Measurements from ENCODE around the gene ILRUN. TPM values are rescaled to one million over a fixed set of nuclear protein-coding genes. Genes with fewer than 3 reads are reported as not detected.

The ILRUN gene
- total RNA-seq, 1 donor from 2014 or later: 56.3 TPM

DNA sequence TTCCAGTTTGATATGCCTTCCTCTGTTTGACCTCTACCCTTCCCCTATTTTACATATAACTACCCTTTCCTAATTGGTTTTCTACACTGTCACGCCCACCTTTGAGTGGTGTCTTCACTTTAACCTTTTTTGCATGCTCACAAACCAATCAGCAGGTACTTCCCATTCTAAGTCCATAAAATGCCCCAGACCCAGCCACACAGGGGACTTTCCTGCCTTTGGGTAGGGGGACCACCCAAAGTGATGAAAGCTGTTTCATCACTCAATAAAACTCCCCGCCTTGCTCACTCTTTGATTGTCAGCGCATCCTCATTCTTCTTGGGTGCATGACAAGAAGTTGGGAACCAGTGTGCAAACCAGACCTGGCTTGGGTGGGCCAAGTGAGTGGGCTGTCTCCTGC is 40.3 kb upstream of the ILRUN start:
- TF ChIP-seq, protein P1, sequence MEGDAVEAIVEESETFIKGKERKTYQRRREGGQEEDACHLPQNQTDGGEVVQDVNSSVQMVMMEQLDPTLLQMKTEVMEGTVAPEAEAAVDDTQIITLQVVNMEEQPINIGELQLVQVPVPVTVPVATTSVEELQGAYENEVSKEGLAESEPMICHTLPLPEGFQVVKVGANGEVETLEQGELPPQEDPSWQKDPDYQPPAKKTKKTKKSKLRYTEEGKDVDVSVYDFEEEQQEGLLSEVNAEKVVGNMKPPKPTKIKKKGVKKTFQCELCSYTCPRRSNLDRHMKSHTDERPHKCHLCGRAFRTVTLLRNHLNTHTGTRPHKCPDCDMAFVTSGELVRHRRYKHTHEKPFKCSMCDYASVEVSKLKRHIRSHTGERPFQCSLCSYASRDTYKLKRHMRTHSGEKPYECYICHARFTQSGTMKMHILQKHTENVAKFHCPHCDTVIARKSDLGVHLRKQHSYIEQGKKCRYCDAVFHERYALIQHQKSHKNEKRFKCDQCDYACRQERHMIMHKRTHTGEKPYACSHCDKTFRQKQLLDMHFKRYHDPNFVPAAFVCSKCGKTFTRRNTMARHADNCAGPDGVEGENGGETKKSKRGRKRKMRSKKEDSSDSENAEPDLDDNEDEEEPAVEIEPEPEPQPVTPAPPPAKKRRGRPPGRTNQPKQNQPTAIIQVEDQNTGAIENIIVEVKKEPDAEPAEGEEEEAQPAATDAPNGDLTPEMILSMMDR (IDR thresholded peaks at IDR 0.05; ENCODE audit: unreplicated experiment): no peak
- no peak overlapping the region for H3K4me3 Mint-ChIP-seq (ENCODE audit: low read depth)
- peaks cover 2% of the 10 kb centered on the region for H3K4me1 Mint-ChIP-seq (ENCODE audit: low read depth)
- no peak for DNase-seq (ENCODE audit: low spot score, unreplicated experiment)
- H3K36me3 Mint-ChIP-seq (ENCODE audit: insufficient read depth): no peaks in the 10 kb centered on the region
- H3K27ac Mint-ChIP-seq: no peak overlapping the region
- H3K27me3 Mint-ChIP-seq: no peaks in the 10 kb centered on the region
- no peaks in the 10 kb centered on the region for H3K9me3 Mint-ChIP-seq (ENCODE audit: low read depth)

DNA sequence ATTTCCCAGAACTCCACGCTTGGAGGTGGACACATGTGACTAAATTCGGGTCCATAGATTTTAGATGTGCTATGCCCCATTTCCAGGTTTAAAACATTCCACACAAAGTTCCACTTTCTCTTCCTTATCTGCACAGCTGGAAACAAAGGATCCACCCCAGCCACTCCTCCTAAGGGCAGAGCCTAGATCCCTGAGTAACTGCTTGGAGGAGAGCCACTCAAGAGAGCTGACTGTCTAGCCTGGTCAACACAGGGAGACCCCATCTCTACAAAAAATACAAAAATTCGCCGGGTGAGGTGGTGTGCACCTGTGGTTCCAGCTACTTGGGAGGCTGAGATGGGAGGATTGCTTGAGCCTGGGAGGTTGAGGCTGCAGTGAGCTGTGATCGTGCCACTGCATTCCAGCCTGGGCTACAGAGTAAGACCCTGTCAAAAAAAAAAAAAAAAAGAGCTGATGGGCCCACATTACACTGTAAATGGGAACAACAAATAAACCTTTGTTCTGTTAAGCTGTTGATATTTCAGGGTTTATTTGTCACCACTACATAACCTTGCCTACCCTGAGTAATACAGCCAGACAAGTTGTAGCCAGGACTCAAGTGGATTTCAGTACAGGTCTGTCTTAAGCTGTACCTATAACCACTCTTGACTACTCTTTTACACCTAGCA is 35.0 kb upstream of the ILRUN start:
- TF ChIP-seq, protein P1 (IDR thresholded peaks at IDR 0.05; ENCODE audit: unreplicated experiment): no peak
- H3K36me3 Mint-ChIP-seq (ENCODE audit: insufficient read depth): no peaks in the 10 kb centered on the region
- H3K4me3 Mint-ChIP-seq (ENCODE audit: low read depth): no peak overlapping the region
- DNase-seq (ENCODE audit: low spot score, unreplicated experiment): no peak
- H3K27me3 Mint-ChIP-seq: no peaks in the 10 kb centered on the region
- H3K9me3 Mint-ChIP-seq (ENCODE audit: low read depth): no peaks in the 10 kb centered on the region
- H3K4me1 Mint-ChIP-seq (ENCODE audit: low read depth): peaks cover 2% of the 10 kb centered on the region
- H3K27ac Mint-ChIP-seq: no peak overlapping the region

DNA sequence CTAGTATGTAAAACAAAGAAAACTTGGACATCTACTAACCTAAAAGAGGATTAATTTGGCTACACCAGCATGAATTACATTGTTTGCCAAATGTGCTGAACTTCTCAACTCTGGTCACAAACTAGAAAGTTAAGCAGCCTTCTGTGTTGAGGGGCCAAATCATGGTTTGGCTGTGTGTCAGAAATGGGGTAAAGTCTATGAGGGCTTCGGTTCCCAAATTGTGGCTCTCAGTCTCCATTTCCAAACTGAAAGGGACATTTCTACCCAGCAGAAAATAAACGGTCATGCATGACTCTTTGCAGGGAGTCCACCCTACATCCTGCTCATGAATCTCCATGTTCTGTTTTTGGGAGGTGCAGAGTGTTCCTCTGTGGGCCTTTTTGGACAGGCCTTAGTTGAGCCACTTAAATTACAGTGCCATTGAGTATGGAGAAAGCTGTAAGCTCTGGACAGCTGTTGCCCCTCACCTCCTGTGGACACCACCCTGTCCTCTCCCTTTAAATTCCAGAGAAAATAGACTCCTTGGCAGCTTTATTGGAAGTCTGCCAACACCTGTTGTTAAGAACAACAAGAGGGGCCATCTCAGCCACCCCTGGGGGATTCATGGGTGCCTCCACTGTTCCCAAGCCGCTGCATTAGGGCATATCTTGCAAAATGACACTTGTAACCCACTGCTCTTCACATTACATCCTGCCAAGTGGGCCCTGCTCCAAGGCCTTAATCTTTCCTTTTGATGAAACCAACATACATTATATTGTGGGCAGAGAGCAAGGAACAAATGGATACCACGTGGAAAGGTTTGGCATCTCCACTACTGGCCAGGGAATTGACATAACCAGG is 33.3 kb upstream of the ILRUN start:
- TF ChIP-seq, protein P1 (IDR thresholded peaks at IDR 0.05; ENCODE audit: unreplicated experiment): no peak
- H3K36me3 Mint-ChIP-seq (ENCODE audit: insufficient read depth): peaks cover 1% of the 10 kb centered on the region
- no peak overlapping the region for H3K4me3 Mint-ChIP-seq (ENCODE audit: low read depth)
- H3K27ac Mint-ChIP-seq: no peak overlapping the region
- peaks cover 5% of the 10 kb centered on the region for H3K9me3 Mint-ChIP-seq (ENCODE audit: low read depth)
- no peak for DNase-seq (ENCODE audit: low spot score, unreplicated experiment)
- H3K27me3 Mint-ChIP-seq: no peaks in the 10 kb centered on the region
- no peaks in the 10 kb centered on the region for H3K4me1 Mint-ChIP-seq (ENCODE audit: low read depth)

- H3K36me3 Mint-ChIP-seq (ENCODE audit: insufficient read depth): peaks cover 1% of the 10 kb centered on the region
- peaks cover 5% of the 10 kb centered on the region for H3K9me3 Mint-ChIP-seq (ENCODE audit: low read depth)
- H3K27ac Mint-ChIP-seq: no peak overlapping the region
- TF ChIP-seq, protein P1 (IDR thresholded peaks at IDR 0.05; ENCODE audit: unreplicated experiment): no peak
- H3K4me1 Mint-ChIP-seq (ENCODE audit: low read depth): no peaks in the 10 kb centered on the region
- H3K4me3 Mint-ChIP-seq (ENCODE audit: low read depth): no peak overlapping the region
- H3K27me3 Mint-ChIP-seq: no peaks in the 10 kb centered on the region
- DNase-seq (ENCODE audit: low spot score, unreplicated experiment): no peak
Observed at GRCh38 chr6:34726055-34726454, 29.5 kb upstream of the ILRUN start.

DNA sequence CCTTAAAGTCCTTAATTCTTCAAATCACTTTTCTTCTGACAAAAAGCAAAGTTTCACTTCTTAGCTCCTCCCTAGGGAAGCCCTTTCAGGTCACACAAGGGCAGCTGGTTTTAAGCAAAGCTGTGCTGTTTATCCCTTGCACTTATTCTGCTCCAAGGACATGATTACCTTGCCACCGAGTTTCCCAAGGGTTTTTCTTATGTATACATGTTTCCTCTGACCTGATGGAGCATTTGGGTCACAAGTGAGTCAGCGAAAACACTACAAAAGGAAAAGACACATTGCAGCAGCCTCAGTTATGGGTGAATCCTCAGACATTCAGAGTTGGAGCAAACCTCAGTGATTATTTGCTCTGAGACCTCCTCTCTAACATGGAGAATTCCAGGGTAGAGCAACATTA is 26.6 kb upstream of the ILRUN start:
- H3K4me3 Mint-ChIP-seq (ENCODE audit: low read depth): no peak overlapping the region
- peaks cover 8% of the 10 kb centered on the region for H3K4me1 Mint-ChIP-seq (ENCODE audit: low read depth)
- no peak overlapping the region for H3K27ac Mint-ChIP-seq
- TF ChIP-seq, protein P1 (IDR thresholded peaks at IDR 0.05; ENCODE audit: unreplicated experiment): no peak
- peaks cover 5% of the 10 kb centered on the region for H3K9me3 Mint-ChIP-seq (ENCODE audit: low read depth)
- H3K36me3 Mint-ChIP-seq (ENCODE audit: insufficient read depth): peaks cover 1% of the 10 kb centered on the region
- no peak for DNase-seq (ENCODE audit: low spot score, unreplicated experiment)
- H3K27me3 Mint-ChIP-seq: no peaks in the 10 kb centered on the region

Measured in progenitor cell of endocrine pancreas (in vitro differentiated cells).